A204.1 (cell line): ENCODE data around the gene DENND2A.
"Not testable (repeated sequence)": the region's sequence is repeated elsewhere in the genome, so short reads cannot be mapped to it uniquely, and the experiment has no call there.

Experiments used
- FAIRE-seq: peaks from 2 replicates; lab custom pipeline; 2012; peaks lifted over from hg19 to GRCh38; lab: Jason Lieb, UNC

DENND2A gene, protein sequence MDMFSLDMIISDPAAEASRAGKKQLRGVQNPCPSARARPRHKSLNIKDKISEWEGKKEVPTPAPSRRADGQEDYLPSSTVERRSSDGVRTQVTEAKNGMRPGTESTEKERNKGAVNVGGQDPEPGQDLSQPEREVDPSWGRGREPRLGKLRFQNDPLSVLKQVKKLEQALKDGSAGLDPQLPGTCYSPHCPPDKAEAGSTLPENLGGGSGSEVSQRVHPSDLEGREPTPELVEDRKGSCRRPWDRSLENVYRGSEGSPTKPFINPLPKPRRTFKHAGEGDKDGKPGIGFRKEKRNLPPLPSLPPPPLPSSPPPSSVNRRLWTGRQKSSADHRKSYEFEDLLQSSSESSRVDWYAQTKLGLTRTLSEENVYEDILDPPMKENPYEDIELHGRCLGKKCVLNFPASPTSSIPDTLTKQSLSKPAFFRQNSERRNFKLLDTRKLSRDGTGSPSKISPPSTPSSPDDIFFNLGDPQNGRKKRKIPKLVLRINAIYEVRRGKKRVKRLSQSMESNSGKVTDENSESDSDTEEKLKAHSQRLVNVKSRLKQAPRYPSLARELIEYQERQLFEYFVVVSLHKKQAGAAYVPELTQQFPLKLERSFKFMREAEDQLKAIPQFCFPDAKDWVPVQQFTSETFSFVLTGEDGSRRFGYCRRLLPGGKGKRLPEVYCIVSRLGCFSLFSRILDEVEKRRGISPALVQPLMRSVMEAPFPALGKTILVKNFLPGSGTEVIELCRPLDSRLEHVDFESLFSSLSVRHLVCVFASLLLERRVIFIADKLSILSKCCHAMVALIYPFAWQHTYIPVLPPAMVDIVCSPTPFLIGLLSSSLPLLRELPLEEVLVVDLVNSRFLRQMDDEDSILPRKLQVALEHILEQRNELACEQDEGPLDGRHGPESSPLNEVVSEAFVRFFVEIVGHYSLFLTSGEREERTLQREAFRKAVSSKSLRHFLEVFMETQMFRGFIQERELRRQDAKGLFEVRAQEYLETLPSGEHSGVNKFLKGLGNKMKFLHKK

DNA sequence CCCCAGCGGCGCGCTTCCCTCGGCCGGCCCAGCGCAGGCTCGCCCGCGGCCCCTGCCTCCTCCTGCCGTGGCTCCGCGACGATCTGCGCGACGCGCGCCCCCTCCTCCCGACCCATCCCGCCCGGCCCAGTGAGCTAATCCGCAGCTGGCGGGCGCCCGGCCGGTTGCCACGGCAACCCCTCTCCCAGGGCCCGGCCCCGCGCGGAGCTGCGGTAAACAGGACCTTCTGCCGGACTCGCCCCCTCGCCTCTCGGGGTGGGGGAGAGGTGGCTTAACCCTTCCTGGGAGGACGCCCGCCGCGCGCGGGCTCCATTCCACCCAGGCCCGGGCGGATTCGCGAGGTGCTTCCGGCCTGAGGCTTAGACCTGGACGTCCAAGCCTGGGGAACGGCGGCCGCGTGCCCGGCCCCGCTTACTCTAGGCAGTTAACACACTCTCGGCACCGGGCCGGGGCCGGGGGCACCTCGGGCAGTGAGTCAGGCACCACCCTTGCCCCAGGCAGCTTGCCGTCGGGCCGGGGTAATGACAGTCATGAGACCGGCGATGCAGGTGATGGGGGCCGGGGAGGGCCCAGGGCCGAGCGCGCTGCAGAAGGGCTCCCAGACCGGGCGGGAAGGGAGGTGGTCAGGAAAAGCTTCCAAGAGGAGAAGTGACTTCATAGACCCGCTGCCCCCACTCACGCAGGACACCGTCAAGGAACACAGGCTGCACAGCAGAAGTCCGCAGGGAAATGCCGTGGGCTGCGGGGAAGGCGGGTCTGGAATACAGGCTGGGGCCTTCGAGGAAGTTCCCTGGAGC is at the start of gene DENND2A:
Gene DENND2A, minus strand, starts transcription at position 87 of the 797 bp plus-strand sequence. CDS start 38,416 bp downstream, outside the sequence.
- no peak for FAIRE-seq

GRCh38 chr7:140689199-140690152 is 48.9 kb upstream of the DENND2A start:
- FAIRE-seq: no peak

GRCh38 chr7:140688341-140688740 is 47.7 kb upstream of the DENND2A start:
- FAIRE-seq: no peak

DNA sequence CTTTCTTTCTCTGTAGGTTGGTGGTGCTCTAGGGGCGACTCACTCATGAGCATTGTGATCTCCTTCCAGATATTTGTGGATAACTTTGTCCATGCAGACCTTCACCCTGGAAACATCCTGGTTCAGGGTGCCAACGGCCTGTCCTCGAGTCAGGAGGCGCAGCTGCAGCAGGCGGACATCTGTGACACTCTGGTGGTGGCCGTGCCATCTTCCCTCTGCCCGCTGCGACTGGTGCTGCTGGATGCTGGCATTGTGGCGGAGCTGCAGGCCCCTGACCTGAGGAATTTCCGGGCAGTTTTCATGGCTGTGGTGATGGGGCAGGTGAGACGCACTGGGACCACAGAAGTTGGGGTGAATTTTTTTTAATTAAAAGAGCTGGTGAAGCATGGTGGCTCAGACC is 46.3 kb upstream of the DENND2A start:
- FAIRE-seq: no peak

DNA sequence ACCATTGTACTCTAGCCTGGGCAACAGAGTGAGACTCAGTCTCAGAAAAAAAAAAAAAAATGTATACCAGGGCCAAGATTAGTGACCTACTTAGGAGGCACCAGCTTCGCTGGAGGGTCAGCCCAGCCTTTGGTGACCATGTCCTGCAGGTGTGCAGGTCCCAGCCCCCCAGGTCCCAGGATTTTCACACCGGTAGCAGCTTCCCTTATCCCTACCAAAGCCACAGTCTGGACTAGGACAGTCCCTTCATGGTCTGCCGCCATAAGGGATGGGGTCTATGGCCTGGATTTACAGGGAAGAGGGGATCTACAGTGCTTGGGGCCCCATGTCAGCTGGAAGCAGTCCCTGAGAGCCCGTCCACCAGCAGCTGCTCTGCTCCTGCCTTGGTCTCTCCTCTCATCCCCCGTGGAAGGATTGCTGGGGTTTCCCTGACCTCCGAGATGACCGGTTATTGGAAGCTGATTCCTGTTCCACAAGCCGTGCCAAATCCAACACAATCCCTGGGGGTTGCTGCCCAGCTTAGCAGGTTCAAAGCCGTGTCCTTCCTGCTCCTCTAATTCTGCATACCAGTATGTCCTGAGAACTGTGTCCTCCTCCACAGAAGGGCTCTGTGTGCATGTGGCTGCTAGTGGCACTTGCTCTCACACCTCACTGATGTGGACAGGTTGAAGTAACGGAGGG is 44.9 kb upstream of the DENND2A start:
- no peak for FAIRE-seq

DNA sequence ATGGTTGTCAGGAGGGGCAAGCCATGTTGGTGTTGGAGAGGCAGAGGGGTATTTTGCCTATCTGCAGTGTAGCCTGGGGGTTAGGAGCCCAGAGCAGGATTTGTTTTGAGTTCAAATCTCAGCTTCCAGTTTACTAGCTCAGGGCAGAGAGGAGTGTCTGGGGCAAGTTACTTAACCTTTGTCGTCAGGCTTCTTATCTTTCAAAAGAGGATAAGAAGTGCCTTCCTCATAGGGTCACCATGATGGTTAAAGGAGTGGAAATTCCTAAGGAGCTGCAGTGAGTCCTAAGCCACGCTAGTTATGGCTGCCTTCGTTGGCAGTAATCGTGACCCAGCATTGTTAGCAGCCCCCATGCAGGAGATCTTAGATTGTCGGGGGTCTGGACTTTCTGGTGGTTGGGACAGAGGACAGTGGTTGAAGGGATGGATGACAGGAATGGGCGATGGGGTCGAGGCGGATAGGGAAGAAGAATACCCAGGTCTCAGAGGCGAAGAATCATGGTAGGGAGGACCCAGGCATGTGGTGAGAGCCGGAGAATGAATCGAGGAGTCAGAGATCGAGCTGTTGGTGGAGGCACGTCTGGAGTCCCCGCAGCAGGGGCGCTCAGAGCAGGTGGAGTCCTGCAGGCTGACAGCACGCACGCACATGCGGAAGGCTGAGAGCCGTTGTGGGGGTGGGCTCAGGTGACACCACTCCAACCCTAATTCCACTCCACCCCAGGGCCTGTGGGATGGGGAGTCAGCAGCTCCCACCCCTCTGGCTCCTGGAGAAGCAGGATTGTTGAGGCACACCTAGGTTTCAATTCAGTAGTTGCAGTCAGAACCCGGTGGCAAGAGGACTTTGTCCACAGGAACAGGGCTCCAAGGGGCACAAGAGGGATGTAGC is 43.7 kb upstream of the DENND2A start:
- no peak for FAIRE-seq

DNA sequence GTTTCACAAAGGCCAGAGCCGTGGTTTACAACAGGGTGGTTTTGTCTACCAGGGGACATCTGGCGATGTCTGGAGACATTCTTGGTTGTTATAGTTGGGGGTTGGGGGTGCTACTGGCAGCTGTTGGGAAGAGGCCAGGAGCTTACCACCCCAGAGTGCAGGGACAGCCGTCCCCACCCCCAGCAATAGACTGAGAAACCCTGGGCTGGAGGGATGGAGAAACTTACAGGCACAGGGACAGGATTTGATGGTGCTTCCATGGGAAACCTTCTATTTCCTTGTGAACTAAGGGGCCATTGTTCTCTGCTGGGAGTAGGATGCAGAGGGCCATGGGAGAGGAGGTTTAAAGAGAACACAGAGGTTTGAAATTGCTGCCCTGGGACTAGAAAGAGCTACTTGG is 43.0 kb upstream of the DENND2A start:
- no peak for FAIRE-seq

DNA sequence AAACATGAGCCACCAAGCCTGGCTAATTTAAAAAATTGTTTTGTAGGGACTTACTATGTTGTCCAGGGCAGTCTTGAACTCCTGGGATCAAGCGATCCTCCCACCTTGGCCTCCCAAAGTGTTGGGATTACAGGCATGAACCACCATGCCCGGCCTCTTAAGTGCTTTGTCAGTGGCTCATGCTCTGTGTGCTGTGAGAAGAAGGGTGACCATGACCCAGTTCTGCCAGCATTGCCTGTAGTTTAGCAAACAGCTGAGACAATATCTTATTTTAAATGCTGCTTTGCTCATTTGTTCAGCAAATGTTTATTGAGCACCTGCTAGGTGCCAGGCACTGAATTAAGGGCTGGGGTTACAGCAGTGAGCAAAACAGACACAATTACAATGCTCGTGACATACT is 41.2 kb upstream of the DENND2A start:
- no peak for FAIRE-seq

- no peak for FAIRE-seq
These were observed 40.3 kb upstream of the DENND2A start for GRCh38 chr7:140680886-140681285.

DNA sequence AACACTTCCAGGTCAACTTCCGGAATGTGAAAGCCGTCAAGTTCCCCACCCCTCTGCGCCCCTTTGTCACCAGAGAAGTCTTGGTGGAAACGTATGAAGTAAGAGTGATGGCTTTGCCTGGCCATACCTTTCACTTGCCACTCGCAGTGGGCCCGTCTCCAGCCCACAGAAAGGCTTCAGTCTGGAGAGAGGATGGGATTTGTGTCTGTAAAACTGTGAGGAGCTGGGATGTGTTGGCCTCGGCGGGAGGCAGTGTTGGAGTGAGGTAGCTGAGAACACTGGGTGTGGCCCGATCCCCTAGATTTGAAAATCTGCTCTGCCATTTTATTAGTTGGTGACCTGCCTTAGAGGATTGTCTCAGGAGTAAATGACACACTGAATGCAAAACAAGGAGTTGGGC is 38.6 kb upstream of the DENND2A start:
- no peak for FAIRE-seq

- FAIRE-seq: no peak
These were observed 38.2 kb upstream of the DENND2A start for GRCh38 chr7:140678816-140679130.

DNA sequence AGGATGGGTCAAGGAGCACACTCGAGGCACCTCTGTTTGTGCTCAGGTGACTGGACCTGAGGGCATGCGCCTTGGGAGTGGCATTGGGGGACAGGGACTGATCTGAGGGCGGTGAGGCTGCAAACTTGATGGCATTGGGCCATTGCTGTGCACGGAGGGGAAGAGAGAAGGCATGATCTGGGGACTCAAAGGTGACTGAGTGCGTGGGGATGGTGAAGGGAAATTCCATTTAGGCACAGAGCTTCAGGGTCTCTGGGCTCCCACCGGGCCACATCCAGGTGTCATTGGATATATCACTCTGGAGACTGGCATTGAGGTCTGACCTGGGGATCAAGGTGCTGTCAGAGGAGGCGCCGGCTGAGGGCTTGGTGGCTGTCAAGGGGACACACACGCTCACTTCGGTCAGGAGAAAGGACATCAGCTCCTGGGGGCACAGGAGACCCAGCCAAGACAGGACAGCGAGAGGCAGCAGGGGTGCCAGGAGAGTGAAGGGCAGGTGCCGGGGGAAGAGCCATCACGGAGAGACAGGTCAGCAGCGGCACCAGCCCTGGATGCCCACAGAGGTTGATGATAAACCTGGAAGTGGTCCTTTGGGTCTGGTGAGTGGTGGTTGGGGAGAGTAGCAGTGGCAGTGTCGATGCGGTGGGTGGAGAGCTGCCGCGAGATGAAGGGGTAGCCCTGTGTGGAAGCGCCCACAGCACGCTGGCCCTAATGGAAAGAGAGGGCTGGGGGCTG is 37.6 kb upstream of the DENND2A start:
- FAIRE-seq: no peak

- FAIRE-seq: no peak
These were observed 36.9 kb upstream of the DENND2A start for GRCh38 chr7:140677496-140677895.

- not testable (repeated sequence) for FAIRE-seq
These were observed 36.3 kb upstream of the DENND2A start for GRCh38 chr7:140676956-140677355.

DNA sequence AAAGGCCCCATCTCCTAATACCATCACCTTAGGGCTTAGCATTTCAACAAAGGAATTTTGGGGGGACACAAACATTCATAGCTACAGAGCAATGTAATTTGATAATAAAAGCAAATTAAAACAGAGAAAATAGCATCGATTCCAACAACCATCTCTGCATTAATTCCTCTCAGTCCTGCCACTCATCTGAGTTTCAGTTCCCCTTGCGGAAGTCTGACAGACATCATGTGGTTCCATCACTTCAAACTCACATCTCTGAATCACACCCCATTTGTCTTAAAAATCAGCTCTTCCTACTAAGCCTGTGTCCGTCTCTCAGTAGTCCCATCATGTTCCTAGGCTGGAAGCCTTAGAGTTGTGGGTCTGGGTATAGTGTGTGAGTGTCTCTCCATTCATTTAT is 35.7 kb upstream of the DENND2A start:
- no peak for FAIRE-seq

DNA sequence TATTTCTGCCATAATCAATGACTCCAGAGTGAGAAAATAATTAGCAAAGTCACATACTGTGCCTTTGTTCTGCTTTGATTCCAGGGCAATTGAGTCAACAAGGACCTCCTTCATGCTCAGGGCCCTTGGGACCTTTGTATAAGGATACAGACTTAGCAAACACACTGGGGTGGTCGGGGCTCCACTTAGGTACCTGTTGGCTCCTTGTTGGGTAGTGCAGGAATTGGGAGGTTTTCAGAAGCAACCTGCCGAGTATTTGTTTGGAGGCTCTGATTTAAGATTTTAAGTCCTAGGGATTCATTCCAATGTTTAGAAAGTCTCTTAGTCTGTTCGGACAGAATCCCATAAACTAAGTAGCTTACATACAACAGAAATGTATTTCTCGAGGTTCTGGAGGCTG is 35.1 kb upstream of the DENND2A start:
- FAIRE-seq: no peak

DNA sequence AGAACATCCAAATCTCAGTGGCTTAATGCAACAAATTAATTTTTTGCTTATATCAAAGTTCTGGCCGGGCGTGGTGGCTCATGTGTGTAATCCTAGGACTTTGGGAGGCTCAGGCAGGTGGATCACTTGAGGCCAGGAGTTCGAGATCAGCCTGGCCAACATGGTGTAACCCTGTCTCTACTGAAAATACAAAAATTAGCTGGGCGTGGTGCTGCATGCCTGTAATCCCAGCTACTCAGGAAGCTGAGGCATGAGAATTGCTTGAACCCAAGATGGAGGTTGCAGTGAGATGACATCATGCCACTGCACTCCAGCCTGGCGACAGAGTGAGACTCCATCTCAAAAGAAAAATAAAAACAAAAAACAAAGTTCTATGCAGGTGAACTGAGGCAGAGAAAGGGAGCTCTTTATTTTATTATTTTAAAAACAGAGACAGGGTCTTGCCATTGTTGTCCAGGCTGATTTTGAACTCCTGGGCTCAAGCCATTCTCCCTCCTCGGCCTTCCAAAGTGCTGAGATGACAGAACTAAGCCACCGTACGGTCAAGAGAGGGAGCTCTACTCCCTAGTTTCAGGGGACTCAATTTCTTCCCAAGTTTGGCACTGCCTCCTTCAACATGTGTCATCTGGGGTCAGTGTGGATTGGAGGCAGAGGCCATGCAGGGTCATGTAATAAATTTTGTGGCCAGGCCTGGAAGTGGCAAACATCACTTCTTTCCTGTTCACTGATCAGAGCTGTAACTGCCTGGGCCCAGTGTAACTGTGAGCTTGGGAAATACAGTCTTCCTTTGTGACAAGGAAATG is 34.5 kb upstream of the DENND2A start:
- peak; percentile 89 for FAIRE-seq

DNA sequence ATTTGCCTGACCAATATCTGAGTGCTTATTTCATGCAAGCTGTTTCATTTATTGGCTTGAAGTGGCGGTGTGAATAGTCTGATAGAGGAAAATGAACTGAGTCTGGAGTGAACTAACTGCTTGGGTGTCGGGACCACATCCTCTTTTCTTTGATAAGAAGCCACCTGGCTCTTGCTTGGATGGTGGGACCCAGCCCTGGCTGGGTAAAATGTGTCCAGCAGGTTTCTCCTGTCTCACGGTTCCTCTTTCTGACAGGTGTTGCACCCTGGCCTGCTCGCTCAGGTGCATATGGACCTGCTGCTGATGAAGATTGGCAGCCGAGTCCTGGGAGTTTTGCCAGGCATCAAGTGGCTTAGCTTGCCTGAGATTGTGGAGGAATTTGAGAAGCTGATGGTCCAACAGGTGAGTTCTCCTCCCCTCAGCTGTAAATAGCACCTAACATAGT is 33.8 kb upstream of the DENND2A start:
- FAIRE-seq: no peak
